Mesothelial cell of epicardium (in vitro differentiated cells): ENCODE data around the gene PYCR2. TPM values are rescaled to one million over a fixed set of nuclear protein-coding genes. Genes with fewer than 3 reads are reported as not detected.
"Not testable (repeated sequence)": the region's sequence is repeated elsewhere in the genome, so short reads cannot be mapped to it uniquely, and the experiment has no call there.

Experiments used
- DNase-seq, 2 experiments: peaks; one replicate each; pipeline ENCODE4 v3.0.0; 2021; ENCODE audit warnings: low spot score in 2 of 2; ENCODE audit not compliant: unreplicated experiment in 2 of 2
- H3K27ac Mint-ChIP-seq: 2 replicates; pipeline ENCODE4 v1.8.0; 2021; ENCODE audit warnings: mixed read lengths
- H3K27me3 Mint-ChIP-seq: 2 replicates; pipeline ENCODE4 v1.8.0; 2021; ENCODE audit warnings: low read depth, mixed read lengths
- H3K36me3 Mint-ChIP-seq: 2 replicates; pipeline ENCODE4 v1.8.0; 2021; ENCODE audit warnings: mixed read lengths
- H3K4me1 Mint-ChIP-seq: 2 replicates; pipeline ENCODE4 v1.8.0; 2021; ENCODE audit warnings: mixed read lengths
- H3K4me3 Mint-ChIP-seq: 2 replicates; pipeline ENCODE4 v1.8.0; 2021; ENCODE audit warnings: mild to moderate bottlenecking, moderate library complexity, mixed read lengths
- H3K9me3 Mint-ChIP-seq: 2 replicates; pipeline ENCODE4 v1.8.0; 2021; ENCODE audit warnings: mixed read lengths
- total RNA-seq: library from RNA; stranded (reverse); gene quantifications from 3 replicates; pipeline ENCODE4 v1.2.1, GENCODE V29; 2021
- TF ChIP-seq, protein P1 (sequence below): fragments of 200-600 bp; sonication (generic); IDR thresholded peaks from one replicate; pipeline ENCODE4 v1.5.0; 2021; ENCODE audit warnings: antibody characterized with exemption; ENCODE audit not compliant: unreplicated experiment

The PYCR2 gene
- total RNA-seq, 1 donor from 2014 or later, result 38.9 TPM

GRCh38 chr1:225888898-225889601, 35.0 kb downstream of the PYCR2 start, which contains the start of gene LEFTY1:
Gene LEFTY1 (minus strand): TSS chr1:225889146. CDS start chr1:225889066, 80 bp downstream.
- H3K4me3 Mint-ChIP-seq, result peak within 1 kb of the TSS; percentile 46
- no peak within 1 kb of the TSS for H3K27ac Mint-ChIP-seq
- H3K4me1 Mint-ChIP-seq, result peaks cover 3% of the 10 kb centered on the region
- TF ChIP-seq, protein P1, sequence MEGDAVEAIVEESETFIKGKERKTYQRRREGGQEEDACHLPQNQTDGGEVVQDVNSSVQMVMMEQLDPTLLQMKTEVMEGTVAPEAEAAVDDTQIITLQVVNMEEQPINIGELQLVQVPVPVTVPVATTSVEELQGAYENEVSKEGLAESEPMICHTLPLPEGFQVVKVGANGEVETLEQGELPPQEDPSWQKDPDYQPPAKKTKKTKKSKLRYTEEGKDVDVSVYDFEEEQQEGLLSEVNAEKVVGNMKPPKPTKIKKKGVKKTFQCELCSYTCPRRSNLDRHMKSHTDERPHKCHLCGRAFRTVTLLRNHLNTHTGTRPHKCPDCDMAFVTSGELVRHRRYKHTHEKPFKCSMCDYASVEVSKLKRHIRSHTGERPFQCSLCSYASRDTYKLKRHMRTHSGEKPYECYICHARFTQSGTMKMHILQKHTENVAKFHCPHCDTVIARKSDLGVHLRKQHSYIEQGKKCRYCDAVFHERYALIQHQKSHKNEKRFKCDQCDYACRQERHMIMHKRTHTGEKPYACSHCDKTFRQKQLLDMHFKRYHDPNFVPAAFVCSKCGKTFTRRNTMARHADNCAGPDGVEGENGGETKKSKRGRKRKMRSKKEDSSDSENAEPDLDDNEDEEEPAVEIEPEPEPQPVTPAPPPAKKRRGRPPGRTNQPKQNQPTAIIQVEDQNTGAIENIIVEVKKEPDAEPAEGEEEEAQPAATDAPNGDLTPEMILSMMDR, result no peak
- peaks cover 11% of the 10 kb centered on the region for H3K27me3 Mint-ChIP-seq
- H3K36me3 Mint-ChIP-seq, result no peaks in the 10 kb centered on the region
- DNase-seq, result no peak
- H3K9me3 Mint-ChIP-seq, result no peaks in the 10 kb centered on the region

- peak overlapping the region; percentile 46 for H3K4me3 Mint-ChIP-seq
- no peak overlapping the region for H3K27ac Mint-ChIP-seq
- H3K27me3 Mint-ChIP-seq, result peaks cover 11% of the 10 kb centered on the region
- H3K4me1 Mint-ChIP-seq, result peaks cover 3% of the 10 kb centered on the region
- H3K9me3 Mint-ChIP-seq, result no peaks in the 10 kb centered on the region
- no peak for DNase-seq
- no peaks in the 10 kb centered on the region for H3K36me3 Mint-ChIP-seq
- TF ChIP-seq, protein P1, result no peak
These were observed 35.7 kb downstream of the PYCR2 start for GRCh38 chr1:225888289-225888897.

- peaks cover 11% of the 10 kb centered on the region for H3K27me3 Mint-ChIP-seq
- not testable (repeated sequence) for H3K27ac Mint-ChIP-seq, H3K9me3 Mint-ChIP-seq, H3K4me1 Mint-ChIP-seq, DNase-seq, H3K36me3 Mint-ChIP-seq
- peak overlapping the region; percentile 46 for H3K4me3 Mint-ChIP-seq
These were observed 36.3 kb downstream of the PYCR2 start for GRCh38 chr1:225887554-225888288.

DNA sequence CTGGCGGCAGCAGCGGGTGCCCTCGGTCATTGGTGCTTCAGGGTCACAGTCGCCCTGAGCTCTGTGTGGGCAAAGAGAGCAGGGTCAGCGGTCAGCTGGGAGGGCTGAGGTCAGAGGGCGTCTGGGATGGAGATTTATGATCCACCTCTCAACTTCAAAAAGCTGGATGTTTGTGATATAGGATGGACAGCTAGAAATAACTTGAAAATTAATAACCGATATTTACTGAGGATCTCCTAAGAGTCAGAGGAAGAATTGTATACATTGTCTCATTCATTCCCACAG, 37.1 kb downstream of the PYCR2 start:
- Mint-ChIP-seq H3K27me3 (peaks cover 11% of the 10 kb centered on the region), H3K4me3 (no peak overlapping the region), H3K27ac (no peak overlapping the region), H3K4me1 (peaks cover 6% of the 10 kb centered on the region), H3K36me3 (no peaks in the 10 kb centered on the region), H3K9me3 (no peaks in the 10 kb centered on the region)
- DNase-seq, result no peak
- TF ChIP-seq, protein P1, result no peak

DNA sequence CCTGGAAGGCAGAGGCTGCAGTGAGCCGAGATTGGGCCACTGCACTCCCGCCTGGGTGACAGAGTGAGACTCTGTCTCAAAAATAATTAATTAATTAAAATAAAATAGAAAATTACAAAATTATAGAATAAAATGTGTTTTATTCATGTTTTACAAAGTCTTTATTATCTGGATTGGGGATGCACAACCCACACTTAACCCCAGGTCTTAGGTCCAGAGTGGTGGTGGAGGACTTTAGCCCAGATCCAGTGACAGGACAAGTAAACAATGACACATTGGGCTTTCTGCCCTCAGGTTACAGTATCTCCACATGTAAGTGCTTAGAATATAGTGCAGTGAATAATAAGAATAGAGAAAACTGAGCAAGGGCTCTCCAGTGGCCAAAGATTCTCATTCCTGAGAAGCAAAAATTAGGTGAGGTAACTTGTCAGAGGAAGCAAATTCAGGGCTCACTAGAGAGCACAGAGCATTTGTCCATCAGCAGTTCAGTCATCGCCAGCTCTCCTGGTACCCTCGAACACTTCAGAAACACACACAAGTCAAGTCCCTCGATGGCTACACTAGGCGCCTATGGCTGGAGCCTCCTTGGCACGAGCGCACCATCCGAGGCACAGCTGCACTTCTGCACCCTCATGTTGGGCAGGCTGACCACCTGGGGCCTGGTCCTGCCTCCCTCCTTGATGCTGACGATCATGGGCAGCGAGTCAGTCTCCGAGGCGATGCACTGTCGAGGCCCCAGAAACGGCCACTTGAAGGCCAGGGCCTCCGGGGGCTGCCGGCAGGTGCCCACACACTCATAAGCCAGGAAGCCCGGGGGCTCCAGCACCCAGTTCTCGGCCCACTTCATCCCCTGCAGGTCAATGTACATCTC, 37.7 kb downstream of the PYCR2 start:
- Mint-ChIP-seq H3K27me3 (peaks cover 11% of the 10 kb centered on the region), H3K36me3 (no peaks in the 10 kb centered on the region), H3K9me3 (no peaks in the 10 kb centered on the region), H3K27ac (no peak overlapping the region), H3K4me1 (peaks cover 6% of the 10 kb centered on the region), H3K4me3 (no peak overlapping the region)
- TF ChIP-seq, protein P1, result no peak
- no peak for DNase-seq
